Caki2 (cell line): ENCODE measurements around the gene SLC1A7. TPM values are rescaled to one million over a fixed set of nuclear protein-coding genes. Genes with fewer than 3 reads are reported as not detected.

Source experiments
- DNase-seq: peaks from one replicate; pipeline ENCODE4 v3.0.0-alpha.2; 2015; ENCODE audit warnings: low read depth
- in situ Hi-C: cut with HindIII; loops from 2 replicates; pipeline ENCODE4 v1.10.0; 2016; ENCODE audit warnings: low sequenced_read_pairs, low pct_unique_long_range_greater_than_20kb, mixed read lengths
- total RNA-seq: library from RNA; depleted of rRNA; stranded (reverse); fragments of >200 nt; shearing (Covaris generic); gene quantifications from 2 replicates; pipeline ENCODE4 v1.2.3, GENCODE V29; 2014; ENCODE audit warnings: low replicate concordance; rRNA removed

The SLC1A7 gene
- total RNA-seq, 1 experiment from 2014 or later: not detected

DNA sequence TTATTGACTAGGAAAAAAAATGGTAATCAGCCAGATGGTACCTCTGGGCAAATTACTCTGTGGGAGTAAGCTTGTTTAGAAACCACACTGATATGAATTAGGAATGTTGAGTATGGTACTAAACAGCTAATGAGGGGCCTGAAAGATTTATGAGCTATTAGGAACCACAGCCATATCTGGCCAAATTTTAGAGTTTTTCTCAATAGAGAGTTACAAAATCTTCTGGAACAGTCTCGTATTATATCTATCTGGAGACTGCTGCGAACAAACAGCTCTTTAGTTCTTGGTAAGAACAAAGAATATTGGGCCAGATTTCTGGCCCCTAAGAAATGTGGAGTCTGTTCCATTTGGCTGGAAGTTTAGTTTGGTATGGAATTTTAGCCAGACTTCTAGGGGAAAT, 85.3 kb downstream of the SLC1A7 start:
- in situ Hi-C loops: no loop called here
- DNase-seq: no peak

DNA sequence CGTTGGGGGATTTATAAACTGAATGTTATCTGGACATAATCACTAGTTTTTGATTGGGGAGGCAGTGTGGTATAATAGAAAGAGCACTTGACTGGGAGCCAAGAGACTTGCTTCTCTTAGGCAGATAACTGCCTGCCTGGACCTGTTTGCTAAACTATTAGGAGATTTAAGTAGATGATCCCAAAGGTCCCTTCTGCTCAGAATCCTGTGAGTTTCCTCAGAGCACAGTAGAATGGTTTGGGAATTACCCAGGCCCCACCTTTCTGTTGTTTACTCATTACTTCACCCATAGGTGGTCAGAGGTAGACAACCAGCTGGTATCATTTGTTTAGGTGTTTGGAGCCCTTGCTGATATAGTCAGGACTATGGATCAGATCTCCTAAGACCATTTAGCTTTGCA, 90.8 kb downstream of the SLC1A7 start:
- DNase-seq: no peak
- in situ Hi-C loops: no loop called here

DNA sequence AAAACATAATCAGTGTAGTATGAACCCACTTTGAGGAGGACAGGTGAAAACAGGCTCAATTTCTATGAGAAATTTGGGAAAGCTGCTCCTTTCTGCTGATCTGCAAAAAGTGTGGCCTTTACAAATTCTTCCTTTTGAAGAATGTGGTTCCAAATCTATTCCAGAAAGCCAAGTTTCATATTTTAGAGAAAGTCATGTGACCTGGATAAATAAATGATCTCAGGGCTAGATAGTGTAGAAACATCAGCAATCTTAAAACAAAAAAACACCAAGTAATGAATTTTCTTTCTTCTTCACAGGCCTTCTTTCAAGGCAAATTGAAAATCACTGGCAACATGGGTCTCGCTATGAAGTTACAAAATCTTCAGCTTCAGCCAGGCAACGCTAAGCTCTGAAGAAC, 92.1 kb downstream of the SLC1A7 start:
- in situ Hi-C loops: no loop called here

DNA sequence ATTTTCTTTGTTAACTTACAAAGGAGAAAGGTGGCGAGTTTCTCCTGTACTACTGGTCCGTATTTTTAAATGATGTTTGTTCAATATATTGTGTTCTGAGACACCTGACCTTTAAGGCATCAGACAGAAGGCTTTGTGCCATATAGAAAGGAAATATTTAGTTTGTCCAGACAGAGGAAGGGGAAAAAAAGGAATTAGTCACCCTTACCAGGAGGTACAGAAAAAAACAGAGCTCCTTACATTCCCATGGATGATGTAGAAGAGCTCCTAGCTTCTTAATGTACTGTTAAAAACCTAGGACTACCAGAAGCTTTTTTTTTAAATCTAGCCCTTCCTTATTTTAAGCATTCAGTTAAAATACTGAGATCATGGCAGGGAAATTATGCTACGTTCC, 92.9 kb downstream of the SLC1A7 start:
- no peak for DNase-seq
- in situ Hi-C loops: no loop called here

More for the DNA sequence above, 92.1 kb downstream of the SLC1A7 start:
- no peak for DNase-seq

DNA sequence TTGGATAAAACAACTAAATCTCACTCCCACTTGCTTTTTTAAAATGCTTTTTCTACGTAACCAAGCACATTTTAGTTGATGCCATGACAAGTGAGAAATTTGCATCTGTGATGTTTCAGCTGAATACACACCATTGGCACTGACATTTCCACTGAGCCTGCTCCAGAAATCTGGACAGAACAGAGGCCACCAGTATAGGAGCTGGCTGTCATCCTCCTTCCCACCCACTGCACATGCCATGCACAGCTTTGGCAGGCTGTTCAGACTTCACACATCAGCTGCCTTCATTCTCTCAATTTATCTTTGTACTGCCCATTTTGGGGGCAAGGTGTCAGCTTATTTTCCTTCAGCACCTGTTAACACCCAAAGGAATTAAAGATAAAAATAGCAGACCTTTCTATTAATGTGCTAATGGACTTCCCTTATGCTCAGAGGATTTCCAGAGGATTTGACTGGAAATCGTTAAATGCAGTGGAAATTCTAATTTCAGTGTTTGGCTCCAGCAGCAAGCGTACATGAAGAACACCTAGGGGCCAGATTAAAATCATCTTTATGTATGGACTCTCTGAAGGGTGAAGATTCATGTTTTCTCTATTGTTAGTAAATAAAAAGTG, 93.4 kb downstream of the SLC1A7 start:
- in situ Hi-C loops: no loop called here
- DNase-seq: no peak

DNA sequence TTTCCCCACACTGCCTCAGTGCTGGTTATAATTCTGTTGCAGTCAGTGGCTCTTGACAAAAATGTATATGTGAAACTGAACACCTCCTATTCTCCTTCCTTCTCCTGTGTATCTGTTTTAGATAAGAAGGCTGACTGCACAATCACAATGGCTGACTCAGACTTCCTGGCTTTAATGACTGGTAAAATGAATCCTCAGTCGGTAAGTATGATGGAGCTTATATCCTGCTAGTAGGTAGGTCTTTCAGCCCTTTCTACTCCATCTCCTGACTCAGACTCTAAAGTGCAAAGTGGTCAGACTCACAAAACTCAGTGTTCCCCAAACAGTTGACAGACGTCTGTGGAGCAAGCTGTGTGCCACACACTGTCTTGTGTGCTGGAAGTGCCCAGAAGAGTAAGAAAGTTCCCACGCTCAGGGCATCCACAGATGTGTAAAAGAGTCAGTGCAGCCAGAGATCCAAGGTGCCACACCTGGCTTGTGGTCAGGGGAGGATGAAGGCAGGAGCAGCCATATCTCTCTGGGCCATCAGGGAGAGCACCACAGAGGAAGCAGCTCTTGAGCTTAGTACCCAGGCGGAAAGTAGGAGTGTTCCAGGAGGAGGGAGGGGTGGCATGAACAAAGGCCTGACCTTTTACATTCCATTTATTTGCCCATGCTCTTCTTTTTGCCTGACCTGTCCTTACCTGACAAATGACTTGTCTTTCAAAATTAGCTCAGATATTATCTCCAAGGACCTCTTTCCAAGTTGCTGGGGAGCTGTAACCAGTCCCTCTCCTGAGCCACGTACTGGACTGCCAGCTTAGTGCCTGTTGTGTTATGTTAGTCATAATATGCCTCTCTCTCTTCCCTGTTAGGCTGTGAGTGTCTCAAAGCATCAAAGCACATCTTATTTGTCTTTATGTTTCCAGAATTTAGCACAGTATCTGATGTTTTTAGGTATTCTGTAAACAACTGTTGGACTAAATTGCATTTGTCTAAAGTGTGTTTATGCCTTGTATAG, 94.4 kb downstream of the SLC1A7 start:
- DNase-seq: peak; percentile 52
- in situ Hi-C loops: no loop called here

DNA sequence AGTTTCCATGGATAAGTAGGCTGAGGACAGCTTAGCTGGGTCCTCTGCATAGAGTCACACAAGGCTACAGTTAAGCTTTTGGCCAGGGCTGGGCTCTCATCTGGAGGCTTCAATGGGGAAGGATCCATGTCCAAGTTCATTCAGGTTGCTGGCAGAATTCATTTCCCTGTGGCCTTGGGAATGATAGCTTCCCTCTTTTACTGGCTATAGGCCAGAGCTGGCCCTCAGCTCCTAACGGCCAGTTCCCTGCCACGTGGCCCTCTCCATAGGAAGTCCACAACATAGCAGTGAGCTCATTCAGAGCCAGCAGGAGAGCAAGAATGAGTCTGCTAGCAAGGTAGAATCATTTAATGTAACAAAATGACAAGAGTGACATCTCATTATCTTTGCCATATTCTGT, 95.5 kb downstream of the SLC1A7 start:
- in situ Hi-C loops: no loop called here
- DNase-seq: no peak

DNA sequence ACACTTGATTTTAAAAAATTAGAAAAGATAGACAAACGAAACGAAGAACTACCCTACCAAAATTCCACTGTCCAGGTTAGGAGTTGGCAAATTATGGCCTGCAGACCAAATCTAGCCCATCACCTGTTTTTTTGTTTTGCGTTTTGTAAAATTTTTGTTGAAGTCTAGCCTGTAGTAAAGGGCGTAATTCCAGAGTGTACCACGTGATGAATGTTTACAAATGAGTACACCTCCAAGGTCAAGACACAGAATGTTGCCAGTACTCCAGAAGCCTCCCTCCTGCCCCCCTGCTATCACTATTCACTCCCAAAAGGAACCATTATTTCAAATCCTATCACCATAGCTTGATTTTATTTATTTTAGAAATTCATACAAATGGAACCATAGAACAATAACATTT, 97.5 kb downstream of the SLC1A7 start:
- no peak for DNase-seq
- in situ Hi-C loops: no loop called here

DNA sequence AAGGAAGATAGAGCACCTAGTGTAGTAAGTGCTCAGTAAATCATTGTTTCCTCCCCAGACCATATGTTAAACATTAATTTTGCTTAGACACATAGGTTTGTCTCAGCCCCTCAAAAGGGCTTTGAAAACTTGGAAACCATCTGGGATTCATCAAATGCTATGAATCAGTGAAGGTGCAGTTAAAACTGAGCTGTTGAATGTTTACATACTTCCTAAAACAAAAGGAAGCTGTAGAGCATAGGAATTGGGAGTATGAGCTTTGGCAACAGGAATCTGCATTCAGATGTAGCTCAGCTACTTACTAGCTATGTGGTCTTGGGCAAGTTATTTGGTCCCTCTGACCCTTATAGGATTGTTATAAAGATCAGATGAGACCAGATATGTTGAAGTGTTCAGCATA, 99.2 kb downstream of the SLC1A7 start:
- DNase-seq: no peak

DNA sequence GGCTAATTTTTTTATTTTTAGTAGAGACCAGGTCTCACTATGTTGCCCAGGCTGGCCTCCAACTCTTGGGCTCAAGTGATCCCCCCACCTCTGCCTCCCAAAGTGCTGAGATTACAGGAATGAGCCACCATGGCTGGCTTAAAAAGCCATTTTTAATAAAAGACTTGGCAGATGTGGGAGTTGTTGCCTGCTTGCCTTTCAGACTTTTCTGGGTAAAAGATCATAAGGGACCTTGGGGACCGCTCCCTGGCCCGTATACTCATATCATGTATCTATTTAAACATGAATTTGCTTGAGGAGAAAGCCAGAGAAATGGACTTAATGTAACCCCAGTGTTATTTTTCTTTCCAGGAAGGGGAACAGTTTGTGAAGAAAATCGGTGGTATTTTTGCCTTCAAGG, 103.9 kb downstream of the SLC1A7 start:
- in situ Hi-C loops: no loop called here

More for the DNA sequence above, 99.2 kb downstream of the SLC1A7 start:
- in situ Hi-C loops: no loop called here

More for the DNA sequence above, 103.9 kb downstream of the SLC1A7 start:
- no peak for DNase-seq

Other genes with a start within 250 kb of the SLC1A7 start
- 24.5 and 58.0 TPM in 2 replicates for gene ECHDC2, start 220.9 kb downstream of the SLC1A7 start, total RNA-seq
- 45.1 and 54.2 TPM in 2 replicates for gene SCP2, start 215.4 kb downstream of the SLC1A7 start, total RNA-seq
- gene PODN, start 80.4 kb downstream of the SLC1A7 start, total RNA-seq: not detected in 2 replicates
- 10.9 and 12.6 TPM in 2 replicates for gene CPT2, start 54.2 kb upstream of the SLC1A7 start, total RNA-seq
- 52.8 and 57.8 TPM in 2 replicates for gene CZIB, start 78.0 kb upstream of the SLC1A7 start, total RNA-seq
- 33.9 and 55.8 TPM in 2 replicates for gene MAGOH, start 95.9 kb upstream of the SLC1A7 start, total RNA-seq
- 23.9 and 43.5 TPM in 2 replicates for gene LRP8, start 185.4 kb upstream of the SLC1A7 start, total RNA-seq